ENCODE results near the gene ERP27.

GRCh38 chr12:14934511-14934910 lies 3.8 kb downstream of the ERP27 start:
- no peak for TF ChIP-seq POLR2A (IDR thresholded peaks at IDR 0.05)
- no peak for TF ChIP-seq CTCF (IDR thresholded peaks at IDR 0.05)
- no peak for TF ChIP-seq POLR2AphosphoS5 (IDR thresholded peaks at IDR 0.05)
